Liver (tissue), 9 donors: ENCODE data around the gene LENG1. TPM values are rescaled to one million over a fixed set of nuclear protein-coding genes. Genes with fewer than 3 reads are reported as not detected.

ENCODE experiments used
- DNase-seq: peaks from one replicate; pipeline ENCODE4 v3.0.0-alpha.2; 2017; ENCODE audit warnings: low spot score
- H3K27ac ChIP-seq, 2 donors: one replicate each; pipeline ENCODE4 v1.7.0; 2013; ENCODE audit warnings: inconsistent platforms in 2 of 2, low read length in 2 of 2, control low read depth in 1 of 2, low read depth in 1 of 2, mild to moderate bottlenecking in 1 of 2
- H3K27me3 ChIP-seq, 4 donors: one replicate each; pipeline versions ENCODE4 v1.6.1 to v1.7.0; 2013; ENCODE audit warnings: low read length in 3 of 4, inconsistent platforms in 1 of 4, mild to moderate bottlenecking in 1 of 4, moderate library complexity in 1 of 4; ENCODE audit not compliant: control insufficient read depth in 4 of 4, insufficient read depth in 4 of 4
- H3K36me3 ChIP-seq, 4 donors: one replicate each; pipeline versions ENCODE4 v1.6.1 to v1.7.0; 2013; ENCODE audit warnings: low read length in 3 of 4, mild to moderate bottlenecking in 3 of 4, low read depth in 1 of 4, moderate library complexity in 1 of 4; ENCODE audit not compliant: control insufficient read depth in 4 of 4, insufficient read depth in 3 of 4
- H3K4me1 ChIP-seq, 4 donors: one replicate each; pipeline versions ENCODE4 v1.6.1 to v1.7.0; 2013; ENCODE audit warnings: low read length in 3 of 4, mild to moderate bottlenecking in 3 of 4, moderate library complexity in 1 of 4; ENCODE audit not compliant: control insufficient read depth in 4 of 4, insufficient read depth in 4 of 4
- H3K4me3 ChIP-seq, 3 donors: one replicate each; pipeline versions ENCODE4 v1.6.1 to v1.7.0; 2013; ENCODE audit warnings: low read length in 3 of 3, control low read depth in 1 of 3, low read depth in 1 of 3, mild to moderate bottlenecking in 1 of 3
- H3K9ac ChIP-seq, 2 donors: one replicate each; pipeline ENCODE4 v1.7.0; 2013; ENCODE audit warnings: low read length in 2 of 2, mild to moderate bottlenecking in 2 of 2, moderate library complexity in 2 of 2, control low read depth in 1 of 2, low read depth in 1 of 2
- H3K9me3 ChIP-seq, 4 donors: one replicate each; pipeline versions ENCODE4 v1.6.1 to v1.7.0; 2013; ENCODE audit warnings: low read length in 3 of 4; ENCODE audit not compliant: control insufficient read depth in 4 of 4
- EGR1 ChIP-seq, 2 donors: IDR thresholded peaks; 2 replicates each; pipeline ENCODE4 v1.6.1; 2016 to 2018; ENCODE audit warnings: antibody characterized with exemption in 2 of 2, low read depth in 2 of 2
- FOXA1 ChIP-seq: IDR thresholded peaks from 2 replicates; pipeline ENCODE4 v1.6.1; 2016; ENCODE audit warnings: antibody characterized with exemption
- FOXA2 ChIP-seq: IDR thresholded peaks from 2 replicates; pipeline ENCODE4 v1.6.1; 2016; ENCODE audit warnings: antibody characterized with exemption
- HNF4A ChIP-seq, 2 donors: conservative IDR thresholded peaks; 2 replicates each; pipeline ENCODE4 v1.6.1; 2016; ENCODE audit warnings: antibody characterized with exemption in 2 of 2, mild to moderate bottlenecking in 2 of 2
- HNF4G ChIP-seq: IDR thresholded peaks from 2 replicates; pipeline ENCODE4 v1.6.1; 2016; ENCODE audit warnings: antibody characterized with exemption
- JUND ChIP-seq, 2 donors: IDR thresholded peaks; 2 replicates each; pipeline ENCODE4 v1.6.1; 2016; ENCODE audit warnings: antibody characterized with exemption in 2 of 2
- MAX ChIP-seq: IDR thresholded peaks from 2 replicates; pipeline ENCODE4 v1.6.1; 2016; ENCODE audit warnings: antibody characterized with exemption
- NR2F2 ChIP-seq: IDR thresholded peaks from 2 replicates; pipeline ENCODE4 v1.6.1; 2016; ENCODE audit warnings: antibody characterized with exemption
- REST ChIP-seq: IDR thresholded peaks from 2 replicates; pipeline ENCODE4 v1.6.1; 2016; ENCODE audit warnings: antibody characterized with exemption, mild to moderate bottlenecking
- TAF1 ChIP-seq: conservative IDR thresholded peaks from 2 replicates; pipeline ENCODE4 v1.6.1; 2016; ENCODE audit warnings: antibody characterized with exemption, mild to moderate bottlenecking
- YY1 ChIP-seq: IDR thresholded peaks from 2 replicates; pipeline ENCODE4 v1.6.1; 2016; ENCODE audit warnings: antibody characterized with exemption, mild to moderate bottlenecking
- ZBTB33 ChIP-seq: IDR thresholded peaks from 2 replicates; pipeline ENCODE4 v1.6.1; 2016; ENCODE audit warnings: antibody characterized with exemption
- WGBS: extraction: QIAGEN DNeasy Blood & Tissue Kit; methylation state at CpG from one replicate; pipeline ENCODE4 v1.1.7; 2013; 5-methylcytosine and 5-hydroxymethylcytosine counted together
- polyA plus RNA-seq, 2 donors: library from polyadenylated mRNA; stranded (reverse) in 1 of 2; unstranded in 1 of 2; fragments of 200-250 nt in 1 of 2; fragments of >200 nt in 1 of 2; fragmentation: Nextera tagmentation in 1 of 2; extraction: Ambion mirVana in 1 of 2; gene quantifications; one replicate each; pipeline versions ENCODE4 v1.2.1 to v1.2.3, GENCODE V29; 2013 to 2015
- total RNA-seq, 2 donors: library from RNA; depleted of rRNA; stranded (reverse); fragments of >200 nt; gene quantifications; one replicate each; pipeline ENCODE4 v1.2.3, GENCODE V29; 2014
- donor health status: healthy.
- donor health status: healthy.
- donor health status: healthy.
- donor health status: healthy.
- donor health status: healthy.

The LENG1 gene
- total and polyA plus RNA-seq, 4 donors, result 2.6 to 4.4 (median 2.9) TPM

- Histone ChIP-seq H3K27ac (peak overlapping the region; percentile 90 to 97), H3K9ac (peak overlapping the region; percentile 71 to 84), H3K27me3 (no peaks in the 10 kb centered on the region), H3K9me3 (no peaks in the 10 kb centered on the region), H3K4me3 (peak overlapping the region; percentile 68 to 97 (median 85)), H3K4me1 (peaks cover 7 to 37% (median 31%) of the 10 kb centered on the region in 4 donors), H3K36me3 (peaks cover 18 to 38% (median 28%) of the 10 kb centered on the region in 4 donors)
- no peak for TF ChIP-seq REST
- TF ChIP-seq HNF4G, result no peak
- no peak for TF ChIP-seq HNF4A (conservative IDR thresholded peaks at IDR 0.05)
- no peak for TF ChIP-seq JUND (IDR thresholded peaks at IDR 0.05)
- no peak for TF ChIP-seq ZBTB33
- no peak for TF ChIP-seq TAF1
- no peak for TF ChIP-seq FOXA1
- no peak for TF ChIP-seq YY1
- TF ChIP-seq FOXA2, result no peak
- no peak for TF ChIP-seq NR2F2
- no peak for TF ChIP-seq MAX
- DNase-seq, result no peak
- 11% methylated on average over 19 of the region's 19 CpGs for WGBS
Observed at GRCh38 chr19:54158812-54159351, 639 bp downstream of the LENG1 start.

GRCh38 chr19:54156953-54157352 lies 2.6 kb downstream of the LENG1 start:
- TF ChIP-seq EGR1 (IDR thresholded peaks at IDR 0.05; ENCODE audit: low read depth in 2 of 2), result no peak
- no peak for TF ChIP-seq HNF4G
- TF ChIP-seq REST, result no peak
- no peak overlapping the region for H3K27ac ChIP-seq
- 97% methylated on average over 3 of the region's 3 CpGs for WGBS
- H3K4me3 ChIP-seq, result no peak overlapping the region
- peaks cover 34 to 57% (median 39%) of the 10 kb centered on the region in 4 donors for H3K36me3 ChIP-seq
- H3K27me3 ChIP-seq, result no peaks in the 10 kb centered on the region
- H3K4me1 ChIP-seq, result peaks cover 1 to 29% (median 24%) of the 10 kb centered on the region in 4 donors
- DNase-seq, result no peak
- no peaks in the 10 kb centered on the region for H3K9me3 ChIP-seq
- H3K9ac ChIP-seq, result no peak overlapping the region
